H9 (cell line): ENCODE measurements around the gene LIPM. TPM values are rescaled to one million over a fixed set of nuclear protein-coding genes. Genes with fewer than 3 reads are reported as not detected.

Source experiments
- DNase-seq: peaks from one replicate; pipeline ENCODE4 v3.0.0-alpha.2; 2017
- H2AFZ ChIP-seq: one replicate; pipeline ENCODE4 v1.6.1; 2013; ENCODE audit warnings: mild to moderate bottlenecking, low read length, control low read depth, moderate library complexity
- H2AK5ac ChIP-seq: 2 replicates; pipeline ENCODE4 v1.6.1; 2013; ENCODE audit warnings: low read length, control low read depth, mixed read lengths; ENCODE audit not compliant: insufficient read length
- H2BK120ac ChIP-seq: one replicate; pipeline ENCODE4 v1.6.1; 2013; ENCODE audit warnings: low read depth, mild to moderate bottlenecking, low read length, control low read depth, inconsistent platforms; ENCODE audit not compliant: poor library complexity, severe bottlenecking
- H2BK12ac ChIP-seq: 2 replicates; pipeline ENCODE4 v1.6.1; 2013; ENCODE audit warnings: low read length, control low read depth, mixed read lengths, low read depth; ENCODE audit not compliant: insufficient read length
- H2BK15ac ChIP-seq: 2 replicates; pipeline ENCODE4 v1.6.1; 2013; ENCODE audit warnings: low read depth, low read length, control low read depth
- H2BK20ac ChIP-seq: one replicate; pipeline ENCODE4 v1.6.1; 2013; ENCODE audit warnings: low read depth, mild to moderate bottlenecking, low read length, control low read depth, inconsistent platforms; ENCODE audit not compliant: poor library complexity, severe bottlenecking
- H2BK5ac ChIP-seq: 2 replicates; pipeline ENCODE4 v1.6.1; 2013; ENCODE audit warnings: low read length, control low read depth, mixed read lengths; ENCODE audit not compliant: insufficient read length
- H3K14ac ChIP-seq: 2 replicates; pipeline ENCODE4 v1.6.1; 2013; ENCODE audit warnings: low read length, control low read depth; ENCODE audit not compliant: insufficient read depth
- H3K18ac ChIP-seq: 2 replicates; pipeline ENCODE4 v1.6.1; 2013; ENCODE audit warnings: low read depth, mild to moderate bottlenecking, mixed read lengths, low read length, control low read depth; ENCODE audit not compliant: insufficient read length
- H3K23ac ChIP-seq: 2 replicates; pipeline ENCODE4 v1.6.1; 2013; ENCODE audit warnings: low read length, control low read depth, mixed read lengths, low read depth; ENCODE audit not compliant: insufficient read length
- H3K23me2 ChIP-seq: 2 replicates; pipeline ENCODE4 v1.6.1; 2013; ENCODE audit warnings: low read depth, mild to moderate bottlenecking, mixed read lengths, low read length, control low read depth; ENCODE audit not compliant: insufficient read length, poor library complexity, severe bottlenecking
- H3K27ac ChIP-seq: 2 replicates; pipeline ENCODE4 v1.5.1; 2013; ENCODE audit warnings: low read length, control low read depth, mixed read lengths, low read depth; ENCODE audit not compliant: insufficient read length
- H3K27me3 ChIP-seq: 2 replicates; pipeline ENCODE4 v1.6.1; 2013; ENCODE audit warnings: low read length, control low read depth, inconsistent platforms; ENCODE audit not compliant: insufficient read depth
- H3K4ac ChIP-seq: 2 replicates; pipeline ENCODE4 v1.6.1; 2013; ENCODE audit warnings: low read depth, mild to moderate bottlenecking, control low read depth, inconsistent platforms, low read length, moderate library complexity
- H3K4me1 ChIP-seq: 2 replicates; pipeline ENCODE4 v1.6.1; 2013; ENCODE audit warnings: low read length, control low read depth, inconsistent platforms; ENCODE audit not compliant: insufficient read depth
- H3K4me2 ChIP-seq: 2 replicates; pipeline ENCODE4 v1.6.1; 2013; ENCODE audit warnings: low read length, control low read depth, mixed read lengths; ENCODE audit not compliant: insufficient read length, insufficient read depth
- H3K56ac ChIP-seq: 2 replicates; pipeline ENCODE4 v1.6.1; 2013; ENCODE audit warnings: low read depth, mild to moderate bottlenecking, mixed read lengths, low read length, control low read depth; ENCODE audit not compliant: insufficient read length
- H3K79me1 ChIP-seq: 2 replicates; pipeline ENCODE4 v1.6.1; 2013; ENCODE audit warnings: low read depth, mild to moderate bottlenecking, moderate library complexity, low read length, control low read depth, inconsistent platforms; ENCODE audit not compliant: insufficient read depth, poor library complexity, severe bottlenecking
- H3K79me2 ChIP-seq: 2 replicates; pipeline ENCODE4 v1.6.1; 2013; ENCODE audit warnings: low read length, control low read depth, inconsistent platforms; ENCODE audit not compliant: insufficient read depth
- H3K9ac ChIP-seq: 2 replicates; pipeline ENCODE4 v1.6.1; 2013; ENCODE audit warnings: low read length, control low read depth, mixed read lengths; ENCODE audit not compliant: insufficient read length; ENCODE audit errors: extremely low read depth
- H3K9me3 ChIP-seq: one replicate; pipeline ENCODE4 v1.6.1; 2013; ENCODE audit warnings: low read depth, low read length, inconsistent platforms; ENCODE audit not compliant: control insufficient read depth
- H3T11ph ChIP-seq: one replicate; pipeline ENCODE4 v1.6.1; 2013; ENCODE audit warnings: mild to moderate bottlenecking, low read length, control low read depth, inconsistent platforms
- H4K20me1 ChIP-seq: one replicate; pipeline ENCODE4 v1.6.1; 2013; ENCODE audit not compliant: control insufficient read depth, insufficient read length, insufficient read depth
- H4K5ac ChIP-seq: 2 replicates; pipeline ENCODE4 v1.6.1; 2013; ENCODE audit warnings: low read depth, mild to moderate bottlenecking, mixed read lengths, low read length, control low read depth; ENCODE audit not compliant: insufficient read length
- H4K8ac ChIP-seq: replicated peaks from 2 replicates; pipeline ENCODE4 v1.6.1; 2013; ENCODE audit warnings: low read length, control low read depth, mixed read lengths, low read depth; ENCODE audit not compliant: insufficient read length
- H4K91ac ChIP-seq: 2 replicates; pipeline ENCODE4 v1.6.1; 2013; ENCODE audit warnings: low read depth, mild to moderate bottlenecking, moderate library complexity, mixed read lengths, low read length, control low read depth; ENCODE audit not compliant: insufficient read length
- H3K27ac Mint-ChIP-seq, 3 experiments: 2 replicates in 2 of 3; 3 replicates in 1 of 3; pipeline ENCODE4 v1.8.0; 2020 to 2021; ENCODE audit warnings: mixed read lengths in 3 of 3, mild to moderate bottlenecking in 1 of 3, moderate library complexity in 1 of 3
- H3K27me3 Mint-ChIP-seq: 2 replicates; pipeline ENCODE4 v1.8.0; 2021; ENCODE audit warnings: low read depth, mild to moderate bottlenecking, moderate library complexity, mixed read lengths
- H3K36me3 Mint-ChIP-seq, 3 experiments: 2 replicates in 2 of 3; 3 replicates in 1 of 3; pipeline ENCODE4 v1.8.0; 2020 to 2021; ENCODE audit warnings: low read depth in 3 of 3, mixed read lengths in 3 of 3; ENCODE audit not compliant: insufficient read depth in 1 of 3
- H3K4me1 Mint-ChIP-seq, 2 experiments: 2 replicates each; pipeline ENCODE4 v1.8.0; 2020; ENCODE audit warnings: mixed read lengths in 2 of 2
- H3K4me3 Mint-ChIP-seq, 2 experiments: 2 replicates in 1 of 2; 3 replicates in 1 of 2; pipeline ENCODE4 v1.8.0; 2020 to 2021; ENCODE audit warnings: mild to moderate bottlenecking in 2 of 2, mixed read lengths in 2 of 2, moderate library complexity in 1 of 2
- H3K9me3 Mint-ChIP-seq, 2 experiments: 2 replicates in 1 of 2; 3 replicates in 1 of 2; pipeline ENCODE4 v1.8.0; 2020; ENCODE audit warnings: mild to moderate bottlenecking in 2 of 2, mixed read lengths in 2 of 2, moderate library complexity in 1 of 2
- WGBS: extraction: QIAGEN DNeasy Blood & Tissue Kit; methylation state at CpG from one replicate; pipeline ENCODE4 v1.1.7; 2013; ENCODE audit warnings: missing lambda C conversion rate, low lambda C conversion rate, mixed read lengths; ENCODE audit not compliant: insufficient read length; ENCODE audit errors: extremely low coverage; 5-methylcytosine and 5-hydroxymethylcytosine counted together
- total RNA-seq: library from RNA; stranded (reverse); gene quantifications from 2 replicates; pipeline ENCODE4 v1.2.1, GENCODE V29; 2021
- TF ChIP-seq, protein P1 (sequence below): fragments of 200-600 bp; sonication (generic); conservative IDR thresholded peaks from 3 replicates; pipeline ENCODE4 v1.8.0; 2021; ENCODE audit warnings: antibody characterized with exemption, mild to moderate bottlenecking

Gene LIPM
- total RNA-seq, 1 experiment from 2014 or later = not detected

DNA sequence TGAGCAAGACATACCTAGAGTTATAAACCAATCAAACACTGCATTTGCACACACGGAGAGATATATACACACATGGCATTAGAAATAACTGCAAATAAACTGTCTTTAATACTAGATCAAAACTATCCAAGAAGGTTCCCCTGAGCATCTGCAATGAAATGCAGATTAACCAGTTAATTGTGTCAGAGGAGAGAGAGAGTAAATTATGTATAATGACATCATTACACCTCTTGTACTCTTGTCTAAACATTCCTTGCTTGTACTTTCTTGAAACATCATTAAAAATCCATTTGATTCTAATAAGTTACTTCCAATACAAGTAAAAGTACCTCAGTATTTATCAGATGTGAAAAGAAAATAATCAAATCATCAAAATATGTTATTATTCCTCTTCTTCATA lies 48.2 kb downstream of the LIPM start:
- WGBS = no CpG with 5 or more reads among the region's 1 CpG
- Histone ChIP-seq H2AFZ (no peak overlapping the region), H2BK5ac (no peak overlapping the region), H3K4ac (no peak overlapping the region), H2BK120ac (no peak overlapping the region), H3K4me1 (no peaks in the 10 kb centered on the region; the same call in none of the 2 replicates), H4K20me1 (no peaks in the 10 kb centered on the region), H2BK15ac (no peak overlapping the region), H3K79me2 (no peaks in the 10 kb centered on the region), H2BK20ac (no peak overlapping the region), H3K14ac (no peak overlapping the region), H4K91ac (no peak overlapping the region), H2AK5ac (no peak overlapping the region), H3K9me3 (no peaks in the 10 kb centered on the region), H3K4me2 (no peak overlapping the region), H3K18ac (no peak overlapping the region), H3K56ac (no peak overlapping the region), H3K27ac (no peak overlapping the region), H3K23ac (no peak overlapping the region), H2BK12ac (no peak overlapping the region), H3K23me2 (no peaks in the 10 kb centered on the region), H3T11ph (no peak overlapping the region), H4K8ac (no peak overlapping the region), H4K5ac (no peak overlapping the region), H3K27me3 (no peaks in the 10 kb centered on the region), H3K79me1 (no peaks in the 10 kb centered on the region), H3K9ac (no peak overlapping the region)
- H3K36me3 Mint-ChIP-seq = no peaks in the 10 kb centered on the region
- H3K27ac Mint-ChIP-seq = no peak overlapping the region
- H3K9me3 Mint-ChIP-seq = no peaks in the 10 kb centered on the region
- DNase-seq = no peak
- H3K4me1 Mint-ChIP-seq = peaks cover 18 to 20% of the 10 kb centered on the region in 2 experiments
- H3K4me3 Mint-ChIP-seq = no peak overlapping the region
- H3K27me3 Mint-ChIP-seq = no peaks in the 10 kb centered on the region
- TF ChIP-seq, protein P1, sequence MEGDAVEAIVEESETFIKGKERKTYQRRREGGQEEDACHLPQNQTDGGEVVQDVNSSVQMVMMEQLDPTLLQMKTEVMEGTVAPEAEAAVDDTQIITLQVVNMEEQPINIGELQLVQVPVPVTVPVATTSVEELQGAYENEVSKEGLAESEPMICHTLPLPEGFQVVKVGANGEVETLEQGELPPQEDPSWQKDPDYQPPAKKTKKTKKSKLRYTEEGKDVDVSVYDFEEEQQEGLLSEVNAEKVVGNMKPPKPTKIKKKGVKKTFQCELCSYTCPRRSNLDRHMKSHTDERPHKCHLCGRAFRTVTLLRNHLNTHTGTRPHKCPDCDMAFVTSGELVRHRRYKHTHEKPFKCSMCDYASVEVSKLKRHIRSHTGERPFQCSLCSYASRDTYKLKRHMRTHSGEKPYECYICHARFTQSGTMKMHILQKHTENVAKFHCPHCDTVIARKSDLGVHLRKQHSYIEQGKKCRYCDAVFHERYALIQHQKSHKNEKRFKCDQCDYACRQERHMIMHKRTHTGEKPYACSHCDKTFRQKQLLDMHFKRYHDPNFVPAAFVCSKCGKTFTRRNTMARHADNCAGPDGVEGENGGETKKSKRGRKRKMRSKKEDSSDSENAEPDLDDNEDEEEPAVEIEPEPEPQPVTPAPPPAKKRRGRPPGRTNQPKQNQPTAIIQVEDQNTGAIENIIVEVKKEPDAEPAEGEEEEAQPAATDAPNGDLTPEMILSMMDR = no peak
